HG03025 (cell line): ENCODE data around the gene KLRF1.

Experiments used
- ATAC-seq: cut with Tn5 transposase; IDR thresholded peaks from one replicate; pipeline ENCODE4 v1.9.1; 2021; ENCODE audit warnings: mild to moderate bottlenecking, moderate library complexity; ENCODE audit not compliant: unreplicated experiment, low FRiP score

Gene KLRF1, protein sequence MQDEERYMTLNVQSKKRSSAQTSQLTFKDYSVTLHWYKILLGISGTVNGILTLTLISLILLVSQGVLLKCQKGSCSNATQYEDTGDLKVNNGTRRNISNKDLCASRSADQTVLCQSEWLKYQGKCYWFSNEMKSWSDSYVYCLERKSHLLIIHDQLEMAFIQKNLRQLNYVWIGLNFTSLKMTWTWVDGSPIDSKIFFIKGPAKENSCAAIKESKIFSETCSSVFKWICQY

GRCh38 chr12:9827209-9827888 lies at the start of gene KLRF1:
Gene KLRF1 (plus strand): TSS chr12:9827481. CDS start chr12:9827545, 64 bp downstream.
- ATAC-seq: no peak

DNA sequence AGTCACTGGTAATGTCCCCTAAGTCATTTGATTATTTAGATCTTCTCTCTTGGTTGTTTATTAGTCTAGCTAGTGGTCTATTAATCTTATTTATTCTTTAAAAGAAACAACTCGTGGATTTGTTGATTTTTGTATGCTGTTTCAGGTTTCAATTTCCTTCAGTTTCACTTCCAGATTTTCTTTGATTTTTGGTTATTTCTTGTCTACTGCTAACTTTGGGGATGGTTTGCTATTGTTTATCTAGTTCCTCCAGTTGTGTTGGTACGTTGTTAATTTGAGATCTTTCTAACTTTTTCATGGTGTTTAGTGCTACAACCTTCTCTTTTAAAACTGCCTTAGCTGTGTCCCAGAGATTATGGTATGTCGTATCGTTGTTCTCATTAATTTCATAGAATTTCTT lies 48.1 kb upstream of the KLRF1 start:
- ATAC-seq: no peak

DNA sequence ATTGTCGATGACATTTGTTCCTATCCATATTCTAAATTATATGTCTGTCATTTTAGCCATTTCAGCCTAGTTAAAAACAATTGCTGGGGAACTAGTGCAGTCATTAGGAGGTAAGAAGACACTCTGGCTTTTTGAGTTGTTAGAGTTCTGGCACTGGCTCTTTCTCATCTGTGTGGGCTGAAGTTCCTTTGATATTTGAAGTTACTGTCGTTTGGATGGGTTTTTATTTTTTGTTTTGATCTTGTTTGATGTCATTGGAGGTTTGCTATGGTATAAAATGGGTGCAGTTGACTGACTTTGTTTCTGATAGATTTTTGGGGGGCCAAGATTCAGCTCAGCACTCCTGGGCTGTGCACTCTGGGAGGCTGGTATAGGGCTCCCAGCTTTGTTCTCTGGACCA lies 45.9 kb upstream of the KLRF1 start:
- ATAC-seq: no peak

DNA sequence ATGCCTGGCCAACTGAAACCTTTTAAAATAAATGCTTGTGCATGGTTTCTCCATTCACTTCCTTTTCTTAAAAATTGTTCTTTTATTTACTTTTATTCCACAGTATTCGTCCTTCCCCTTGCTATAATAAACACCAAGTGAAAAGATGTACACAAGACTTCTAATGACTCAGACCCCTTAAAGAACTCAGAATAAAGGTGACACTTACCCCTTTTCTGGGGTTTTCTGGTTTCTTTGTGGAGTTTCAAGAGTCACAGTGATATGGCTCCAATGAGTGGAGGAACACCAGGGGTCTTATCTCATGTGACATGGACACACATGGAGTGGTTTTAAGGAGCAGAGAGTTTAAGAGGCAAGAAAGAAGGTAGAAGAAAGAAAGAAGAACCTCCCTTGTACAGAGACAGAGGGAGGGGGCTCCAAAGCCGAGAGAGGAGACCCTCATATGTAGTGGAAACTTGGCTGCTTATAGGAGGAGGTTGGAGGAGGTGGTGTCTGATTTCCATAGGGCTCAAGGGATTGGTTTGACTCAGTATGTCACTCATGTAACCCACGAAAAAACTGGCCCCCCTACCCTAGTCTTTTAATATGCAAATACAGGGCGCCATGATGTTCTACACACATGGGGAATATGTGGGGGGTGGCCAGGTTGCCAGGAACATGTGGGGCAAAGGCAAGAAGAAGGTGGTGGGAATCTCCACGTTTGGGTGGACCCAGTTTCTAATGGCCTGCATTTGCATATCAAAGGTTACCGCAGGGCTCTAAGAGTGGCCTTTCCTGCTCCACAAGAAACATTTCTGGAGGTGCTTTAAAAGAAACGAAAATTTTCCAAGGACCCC lies 44.5 kb upstream of the KLRF1 start:
- ATAC-seq: no peak

DNA sequence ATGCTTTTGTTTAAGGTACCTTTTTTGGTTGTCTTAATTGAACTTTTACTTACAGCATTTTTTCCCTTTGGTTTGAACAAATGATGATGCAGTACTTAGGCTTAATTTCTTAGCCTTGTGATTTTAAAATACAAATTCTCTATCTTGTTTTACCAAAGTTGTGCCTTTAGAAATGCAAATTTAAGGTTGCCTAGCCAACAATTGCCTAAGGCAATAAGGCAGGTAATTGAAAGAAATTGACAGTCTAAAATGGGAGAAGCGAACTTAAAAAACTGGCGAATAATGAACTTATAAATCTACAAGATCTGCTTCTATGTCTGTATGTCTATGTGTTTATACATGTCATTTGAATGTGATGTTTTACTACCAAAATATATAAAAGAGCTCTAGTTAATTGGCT lies 43.0 kb upstream of the KLRF1 start:
- ATAC-seq: no peak

GRCh38 chr12:9784816-9785215 lies 42.5 kb upstream of the KLRF1 start:
- ATAC-seq: no peak

DNA sequence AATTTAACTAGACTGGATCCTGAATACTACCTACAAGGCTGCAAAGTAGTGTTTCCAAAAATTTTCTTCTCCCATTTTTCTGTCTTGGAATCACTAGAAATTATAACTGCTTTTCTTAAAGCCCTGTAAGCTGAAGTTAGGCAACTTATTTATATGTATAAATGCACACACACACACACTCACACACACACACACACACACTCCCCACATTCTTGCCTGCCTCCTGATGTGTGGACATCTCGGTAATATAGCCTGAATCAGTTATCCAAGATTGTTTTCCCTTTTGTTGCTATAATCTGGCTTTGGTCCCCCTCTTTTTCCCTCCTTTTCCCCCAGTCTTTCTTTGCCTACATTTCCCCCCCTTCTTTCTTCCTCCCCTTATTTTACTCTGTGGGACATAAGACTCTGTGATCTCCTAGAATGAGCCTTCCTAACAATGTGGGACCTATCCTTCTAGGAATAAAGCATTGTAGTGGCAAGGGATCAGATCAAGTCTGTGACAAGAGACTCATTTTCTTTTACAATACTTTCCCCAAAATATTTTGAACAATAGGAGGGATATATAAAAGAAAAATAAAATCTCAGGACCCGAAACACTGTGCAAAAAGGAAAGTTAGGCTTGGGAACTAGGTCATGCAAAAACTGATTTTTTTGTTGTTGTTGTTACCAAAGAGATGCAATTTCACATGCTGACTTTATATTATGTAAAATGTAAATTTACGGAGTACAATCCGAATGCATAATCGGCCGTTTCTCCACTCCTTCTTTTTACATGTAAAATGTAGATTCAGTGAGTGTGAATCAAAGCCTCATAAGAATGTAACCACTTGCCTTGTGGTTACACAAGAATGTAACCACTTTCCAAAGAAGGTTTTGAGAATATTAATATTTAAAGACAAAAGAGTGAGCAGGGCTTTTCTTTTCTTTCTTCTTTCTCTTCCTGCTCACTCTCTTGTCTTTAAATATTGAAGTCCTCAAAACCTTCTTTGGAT lies 40.3 kb upstream of the KLRF1 start:
- no peak for ATAC-seq

GRCh38 chr12:9792185-9792900 lies 34.9 kb upstream of the KLRF1 start:
- no peak for ATAC-seq

DNA sequence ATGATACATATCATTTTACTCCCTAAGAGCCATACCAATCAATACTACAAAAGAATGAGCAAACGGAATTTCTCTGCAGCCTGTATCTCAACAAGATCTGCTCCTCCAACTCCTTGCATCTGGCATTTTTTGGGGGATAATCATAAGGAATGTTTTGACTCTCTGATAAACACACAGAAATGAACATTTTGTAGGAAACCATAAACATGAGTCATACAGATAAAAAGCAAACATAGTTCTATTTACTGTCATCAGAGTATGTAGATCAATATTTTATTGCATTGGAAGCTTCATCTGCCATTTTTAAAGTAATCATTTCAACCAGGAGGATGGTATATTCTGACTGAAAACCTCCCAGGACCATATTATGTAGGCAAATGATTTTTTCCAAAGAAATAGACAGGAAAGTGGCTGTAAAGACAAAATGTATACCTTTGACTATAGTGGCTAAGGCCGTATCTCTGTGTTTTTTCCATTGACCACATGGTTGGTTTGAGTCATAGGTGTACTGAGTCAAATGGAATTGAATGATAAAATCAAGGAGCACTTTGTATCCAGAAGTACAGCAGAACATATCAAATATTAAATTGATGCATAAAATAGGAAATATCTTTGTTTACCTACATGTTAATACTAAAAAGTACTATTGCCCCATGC lies 34.2 kb upstream of the KLRF1 start:
- ATAC-seq: no peak

GRCh38 chr12:9793779-9794395 lies 33.4 kb upstream of the KLRF1 start:
- no peak for ATAC-seq

GRCh38 chr12:9794484-9795093 lies 32.7 kb upstream of the KLRF1 start:
- no peak for ATAC-seq

DNA sequence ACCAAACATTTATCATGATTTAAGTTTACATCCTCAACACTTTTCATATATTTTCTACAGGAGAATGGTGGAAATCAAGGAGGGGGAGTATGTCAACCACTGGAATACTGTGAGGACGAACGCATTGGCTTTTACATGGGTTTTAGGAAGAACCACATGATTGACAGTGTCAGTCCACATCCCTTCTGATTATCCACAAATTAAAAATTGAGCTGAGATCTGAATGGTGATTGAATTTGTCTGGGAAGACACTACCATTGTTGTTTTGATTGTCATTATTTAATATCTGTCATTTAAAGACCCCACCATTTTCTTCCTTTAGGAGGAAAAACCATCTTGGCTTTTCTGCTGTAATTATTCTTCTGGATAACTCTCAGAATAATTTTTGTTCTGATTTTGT lies 31.3 kb upstream of the KLRF1 start:
- no peak for ATAC-seq

DNA sequence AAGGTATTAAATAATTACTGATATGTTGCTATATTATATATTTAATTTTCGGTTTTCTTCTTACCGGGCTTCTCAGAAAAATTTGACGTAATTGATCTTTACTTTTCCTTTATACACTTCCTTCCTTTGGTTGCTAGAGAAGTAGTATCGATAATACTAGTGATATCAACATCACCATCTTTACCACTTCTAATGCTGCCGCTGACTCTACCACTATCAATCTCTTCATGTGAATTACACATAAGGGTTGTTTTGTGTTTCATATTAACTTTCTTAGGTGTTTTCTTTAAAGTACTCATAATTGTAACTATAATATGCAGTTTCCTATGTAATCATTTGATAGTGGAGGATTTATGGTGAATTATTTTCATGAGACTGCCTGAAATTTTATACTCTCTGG lies 30.9 kb upstream of the KLRF1 start:
- no peak for ATAC-seq

DNA sequence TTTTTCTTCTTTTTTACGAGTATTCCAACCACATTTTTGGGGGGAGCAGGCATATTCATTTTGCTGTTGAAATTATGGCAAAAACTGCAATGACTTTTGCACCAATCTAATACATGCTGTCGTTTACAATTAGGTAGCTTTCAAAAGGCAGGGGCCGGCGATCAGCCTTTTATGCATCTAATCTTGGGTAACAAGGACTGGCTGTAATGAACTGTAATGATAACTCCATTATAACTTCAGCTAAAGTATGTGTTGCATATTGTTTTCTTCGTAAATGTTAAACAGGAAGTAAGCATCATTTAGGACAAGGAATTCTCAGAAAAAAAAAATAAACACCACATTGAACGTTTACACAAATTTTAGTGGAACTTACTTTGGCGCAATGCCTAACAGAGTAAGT lies 30.3 kb upstream of the KLRF1 start:
- ATAC-seq: no peak

DNA sequence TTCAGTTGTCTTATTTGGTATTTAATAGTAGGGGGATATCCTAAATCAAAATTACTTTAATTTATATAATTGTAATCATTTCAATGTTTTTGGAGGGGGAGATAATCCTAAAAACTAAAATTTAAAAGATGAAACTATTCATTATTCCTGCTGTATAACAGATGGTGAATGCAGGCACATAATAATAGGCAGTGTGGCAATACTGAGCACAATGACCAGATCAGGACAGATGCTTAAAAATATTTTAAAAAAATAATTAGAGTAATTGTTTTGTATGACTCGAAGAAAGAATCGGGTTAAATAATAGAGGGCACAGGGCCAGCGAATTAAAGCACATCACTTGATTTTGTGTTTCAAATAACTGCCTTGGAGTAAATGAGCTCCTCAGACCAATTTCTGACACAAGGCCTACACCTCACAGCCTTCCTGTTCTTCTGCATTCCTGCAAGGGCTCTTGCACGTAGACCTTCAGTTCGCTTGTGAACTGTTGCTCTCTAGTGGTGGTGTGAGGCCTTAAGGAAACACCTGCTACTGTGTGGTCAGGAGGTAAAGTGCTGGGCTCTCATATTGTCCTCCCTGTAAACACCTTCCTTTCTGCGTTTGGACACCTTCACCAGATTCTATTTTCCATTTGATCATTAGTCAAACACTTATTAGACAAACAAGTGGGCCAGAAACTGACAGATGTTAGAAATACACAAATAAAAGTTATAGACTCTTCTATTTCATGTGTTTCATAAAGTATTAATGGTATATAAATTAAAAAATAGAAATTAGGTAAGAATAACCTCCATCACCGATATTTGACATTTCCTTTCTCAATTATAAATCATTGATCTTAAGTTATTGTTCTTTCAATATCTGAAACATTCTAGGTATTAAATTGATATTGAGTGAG lies 29.3 kb upstream of the KLRF1 start:
- peak; percentile 74 for ATAC-seq

DNA sequence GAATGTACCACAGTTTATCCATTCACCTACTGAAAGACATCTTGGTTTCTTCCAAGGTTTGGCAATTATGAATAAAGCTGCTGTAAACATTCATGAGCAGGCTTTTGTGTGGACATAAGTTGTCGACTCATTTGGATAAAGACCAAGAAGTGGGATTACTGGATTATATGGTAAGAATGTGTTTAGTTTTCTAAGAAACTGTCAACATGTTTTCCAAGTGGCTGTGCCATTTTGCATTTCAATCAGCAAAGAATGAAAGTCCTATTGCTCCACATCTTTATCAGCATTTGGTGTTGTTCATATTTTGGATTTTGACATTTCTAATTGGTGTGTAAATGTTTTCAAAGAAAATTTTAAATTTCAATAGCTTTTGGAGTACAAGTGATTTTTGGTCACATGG lies 27.3 kb upstream of the KLRF1 start:
- no peak for ATAC-seq

GRCh38 chr12:9805883-9806282 lies 21.4 kb upstream of the KLRF1 start:
- ATAC-seq: no peak
